ENCODE measurements around the gene C16orf95.

C16orf95 gene

GRCh38 chr16:87310610-87311009, 6.6 kb downstream of the C16orf95 start:
- FAIRE-seq, result no peak
- no peak for DNase-seq (ENCODE audit: insufficient read length, low spot score)
- TF ChIP-seq, protein P1, sequence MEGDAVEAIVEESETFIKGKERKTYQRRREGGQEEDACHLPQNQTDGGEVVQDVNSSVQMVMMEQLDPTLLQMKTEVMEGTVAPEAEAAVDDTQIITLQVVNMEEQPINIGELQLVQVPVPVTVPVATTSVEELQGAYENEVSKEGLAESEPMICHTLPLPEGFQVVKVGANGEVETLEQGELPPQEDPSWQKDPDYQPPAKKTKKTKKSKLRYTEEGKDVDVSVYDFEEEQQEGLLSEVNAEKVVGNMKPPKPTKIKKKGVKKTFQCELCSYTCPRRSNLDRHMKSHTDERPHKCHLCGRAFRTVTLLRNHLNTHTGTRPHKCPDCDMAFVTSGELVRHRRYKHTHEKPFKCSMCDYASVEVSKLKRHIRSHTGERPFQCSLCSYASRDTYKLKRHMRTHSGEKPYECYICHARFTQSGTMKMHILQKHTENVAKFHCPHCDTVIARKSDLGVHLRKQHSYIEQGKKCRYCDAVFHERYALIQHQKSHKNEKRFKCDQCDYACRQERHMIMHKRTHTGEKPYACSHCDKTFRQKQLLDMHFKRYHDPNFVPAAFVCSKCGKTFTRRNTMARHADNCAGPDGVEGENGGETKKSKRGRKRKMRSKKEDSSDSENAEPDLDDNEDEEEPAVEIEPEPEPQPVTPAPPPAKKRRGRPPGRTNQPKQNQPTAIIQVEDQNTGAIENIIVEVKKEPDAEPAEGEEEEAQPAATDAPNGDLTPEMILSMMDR (IDR thresholded peaks at IDR 0.05; ENCODE audit: insufficient read depth, missing control alignments), result no peak

DNA sequence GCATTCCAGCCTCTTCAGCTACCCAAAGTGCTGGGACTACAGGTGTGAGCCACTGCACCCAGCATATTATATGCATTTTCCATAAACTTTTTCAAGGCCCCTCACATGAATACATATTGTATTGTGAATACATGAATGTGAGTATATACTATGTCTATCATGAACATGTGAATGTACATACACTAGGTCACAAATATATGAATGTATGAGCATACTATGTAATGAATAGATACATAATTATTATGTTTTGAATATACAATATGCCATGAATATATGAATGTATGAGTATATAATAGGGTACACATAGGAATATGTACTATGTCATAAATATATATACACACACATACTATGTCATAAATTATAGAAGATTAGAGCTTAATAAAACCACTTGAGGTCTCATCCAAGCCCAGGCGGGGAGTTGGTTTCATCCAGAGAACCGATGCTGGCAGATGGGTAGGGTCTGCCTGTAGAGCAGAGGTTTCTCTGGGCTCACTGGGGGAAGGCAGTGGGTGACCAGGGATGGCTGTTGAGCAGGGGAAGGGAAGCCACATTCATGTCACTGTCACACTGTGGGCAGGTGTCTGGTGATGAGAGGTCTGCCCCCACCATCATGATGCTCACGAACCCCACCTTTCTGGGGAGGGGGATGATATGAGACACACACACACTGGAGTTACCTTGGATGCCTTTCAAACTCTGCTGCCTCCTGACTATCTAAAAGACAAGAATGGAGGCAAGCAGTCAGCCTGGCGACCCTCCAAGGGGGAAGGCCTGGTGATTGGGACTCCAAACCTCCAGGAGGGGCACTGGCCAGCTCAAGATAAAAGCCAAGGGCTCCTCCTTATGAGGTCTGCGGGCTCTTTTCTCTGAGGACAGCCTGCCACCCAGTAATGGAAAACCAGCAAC, 7.3 kb downstream of the C16orf95 start:
- TF ChIP-seq, protein P1 (IDR thresholded peaks at IDR 0.05; ENCODE audit: insufficient read depth, missing control alignments), result no peak
- DNase-seq (ENCODE audit: insufficient read length, low spot score), result no peak
- no peak for FAIRE-seq

GRCh38 chr16:87308826-87309225, 8.4 kb downstream of the C16orf95 start:
- TF ChIP-seq, protein P1 (IDR thresholded peaks at IDR 0.05; ENCODE audit: insufficient read depth, missing control alignments), result no peak
- DNase-seq (ENCODE audit: insufficient read length, low spot score) (no peak), FAIRE-seq (no peak)

GRCh38 chr16:87306516-87306915, 10.7 kb downstream of the C16orf95 start:
- TF ChIP-seq, protein P1 (IDR thresholded peaks at IDR 0.05; ENCODE audit: insufficient read depth, missing control alignments), result no peak
- DNase-seq (ENCODE audit: insufficient read length, low spot score) (no peak), FAIRE-seq (no peak)

DNA sequence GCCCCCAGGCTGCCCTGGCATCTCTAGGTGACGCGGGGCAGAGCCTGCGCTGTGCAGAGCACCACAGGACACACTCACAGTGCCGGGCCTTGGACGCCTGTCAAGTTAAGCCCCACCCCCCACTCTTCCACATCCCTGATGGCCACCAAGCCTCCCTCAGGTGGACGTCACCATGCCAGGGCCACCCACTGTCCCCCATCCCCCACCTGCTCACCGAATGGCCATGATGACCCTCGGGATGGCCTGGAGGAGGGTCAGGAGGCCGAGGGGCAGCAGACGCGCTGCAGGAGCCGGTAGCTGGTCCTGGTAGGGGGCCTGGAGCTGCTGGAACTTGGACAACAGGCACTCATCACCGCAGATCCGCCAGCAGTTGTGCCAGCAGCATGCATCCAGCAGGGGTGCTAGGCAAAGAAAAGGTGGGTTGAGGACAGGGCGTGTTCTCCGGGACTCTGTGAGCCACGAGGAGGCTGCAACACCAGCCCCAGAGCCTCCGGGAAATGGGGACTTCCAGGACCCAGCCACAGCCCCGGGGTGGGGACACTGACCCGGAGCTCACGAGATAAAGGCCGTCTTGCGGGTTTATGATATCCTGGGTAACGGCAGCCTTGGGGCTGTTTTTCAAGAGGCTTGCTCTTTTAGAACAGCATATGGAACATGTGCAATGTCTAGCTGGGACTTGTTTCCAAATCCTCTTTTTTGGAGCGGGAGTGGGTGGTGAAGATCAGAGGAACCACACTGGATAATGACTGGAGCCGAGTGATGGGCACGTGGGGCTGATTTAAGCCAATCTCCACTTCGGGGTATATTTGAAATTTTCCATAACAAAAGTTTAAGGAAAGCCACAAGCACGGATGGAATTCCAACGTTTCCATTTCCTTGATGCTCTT, 11.4 kb downstream of the C16orf95 start:
- DNase-seq (ENCODE audit: insufficient read length, low spot score), result no peak
- no peak for FAIRE-seq
- TF ChIP-seq, protein P1 (IDR thresholded peaks at IDR 0.05; ENCODE audit: insufficient read depth, missing control alignments), result no peak

DNA sequence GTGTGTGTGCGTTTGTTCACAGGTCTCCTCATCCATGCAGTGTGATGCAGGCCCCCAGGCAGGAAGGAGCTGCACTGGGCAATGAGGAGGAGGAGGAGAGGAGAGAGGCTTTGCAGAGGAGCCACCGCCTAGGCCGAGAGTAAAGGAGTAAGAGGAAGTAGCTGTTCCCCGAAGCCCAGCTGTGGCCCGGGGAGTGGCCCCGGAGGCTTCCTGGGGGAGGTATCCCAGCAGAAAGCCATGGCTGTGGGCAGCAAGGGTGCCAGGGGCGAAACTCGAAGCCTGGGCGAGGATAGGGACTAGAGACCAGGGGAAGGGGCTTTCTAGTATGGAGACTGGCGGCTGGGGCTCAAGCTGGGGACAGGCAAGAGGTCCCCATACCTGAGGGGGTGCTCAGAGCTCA, 12.2 kb downstream of the C16orf95 start:
- TF ChIP-seq, protein P1 (IDR thresholded peaks at IDR 0.05; ENCODE audit: insufficient read depth, missing control alignments), result no peak
- DNase-seq (ENCODE audit: insufficient read length, low spot score) (no peak), FAIRE-seq (no peak)
